ENCODE data around the gene S100A3.
"Not testable (repeated sequence)": the region's sequence is repeated elsewhere in the genome, so short reads cannot be mapped to it uniquely, and the experiment has no call there.

- TF ChIP-seq, protein P1, sequence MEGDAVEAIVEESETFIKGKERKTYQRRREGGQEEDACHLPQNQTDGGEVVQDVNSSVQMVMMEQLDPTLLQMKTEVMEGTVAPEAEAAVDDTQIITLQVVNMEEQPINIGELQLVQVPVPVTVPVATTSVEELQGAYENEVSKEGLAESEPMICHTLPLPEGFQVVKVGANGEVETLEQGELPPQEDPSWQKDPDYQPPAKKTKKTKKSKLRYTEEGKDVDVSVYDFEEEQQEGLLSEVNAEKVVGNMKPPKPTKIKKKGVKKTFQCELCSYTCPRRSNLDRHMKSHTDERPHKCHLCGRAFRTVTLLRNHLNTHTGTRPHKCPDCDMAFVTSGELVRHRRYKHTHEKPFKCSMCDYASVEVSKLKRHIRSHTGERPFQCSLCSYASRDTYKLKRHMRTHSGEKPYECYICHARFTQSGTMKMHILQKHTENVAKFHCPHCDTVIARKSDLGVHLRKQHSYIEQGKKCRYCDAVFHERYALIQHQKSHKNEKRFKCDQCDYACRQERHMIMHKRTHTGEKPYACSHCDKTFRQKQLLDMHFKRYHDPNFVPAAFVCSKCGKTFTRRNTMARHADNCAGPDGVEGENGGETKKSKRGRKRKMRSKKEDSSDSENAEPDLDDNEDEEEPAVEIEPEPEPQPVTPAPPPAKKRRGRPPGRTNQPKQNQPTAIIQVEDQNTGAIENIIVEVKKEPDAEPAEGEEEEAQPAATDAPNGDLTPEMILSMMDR (optimal IDR thresholded peaks at IDR 0.05 in 1 of 3, IDR thresholded peaks at IDR 0.05 in 1 of 3, conservative IDR thresholded peaks at IDR 0.05 in 1 of 3; ENCODE audit: extremely low read depth in 1 of 3, insufficient read depth in 2 of 3, low read length in 3 of 3): not testable (repeated sequence)
- not testable (repeated sequence) for TF ChIP-seq EZH2 (IDR thresholded peaks at IDR 0.05; ENCODE audit: low read length)
These were observed 39.0 kb upstream of the S100A3 start for GRCh38 chr1:153588033-153588432.
